ENCODE data around the gene CFAP73.

Gene CFAP73

GRCh38 chr12:113157218-113157859, 7.8 kb downstream of the CFAP73 start:
- DNase-seq (ENCODE audit: low read depth), result no peak
- no peak overlapping the region for H3K4me3 ChIP-seq (ENCODE audit: low read depth, low read length)
- no peak for TF ChIP-seq CTCF (IDR thresholded peaks at IDR 0.05; ENCODE audit: low read depth, low read length, missing control alignments)

GRCh38 chr12:113158439-113159203, 9.1 kb downstream of the CFAP73 start:
- no peak for TF ChIP-seq CTCF (IDR thresholded peaks at IDR 0.05; ENCODE audit: low read depth, low read length, missing control alignments)
- no peak overlapping the region for H3K4me3 ChIP-seq (ENCODE audit: low read depth, low read length)
- DNase-seq (ENCODE audit: low read depth), result no peak

GRCh38 chr12:113159937-113160336, 10.4 kb downstream of the CFAP73 start:
- H3K4me3 ChIP-seq (ENCODE audit: low read depth, low read length), result no peak overlapping the region
- no peak for TF ChIP-seq CTCF (IDR thresholded peaks at IDR 0.05; ENCODE audit: low read depth, low read length, missing control alignments)
- no peak for DNase-seq (ENCODE audit: low read depth)

GRCh38 chr12:113161415-113162016, 12.0 kb downstream of the CFAP73 start:
- peak; percentile 52 for DNase-seq (ENCODE audit: low read depth)
- TF ChIP-seq CTCF (IDR thresholded peaks at IDR 0.05; ENCODE audit: low read depth, low read length, missing control alignments), result no peak
- no peak overlapping the region for H3K4me3 ChIP-seq (ENCODE audit: low read depth, low read length)

- H3K4me3 ChIP-seq (ENCODE audit: low read depth, low read length), result no peak overlapping the region
- DNase-seq (ENCODE audit: low read depth), result no peak
- no peak for TF ChIP-seq CTCF (IDR thresholded peaks at IDR 0.05; ENCODE audit: low read depth, low read length, missing control alignments)
Observed at GRCh38 chr12:113162102-113163029, 12.8 kb downstream of the CFAP73 start.

- DNase-seq (ENCODE audit: low read depth), result no peak
- H3K4me3 ChIP-seq (ENCODE audit: low read depth, low read length), result no peak overlapping the region
- no peak for TF ChIP-seq CTCF (IDR thresholded peaks at IDR 0.05; ENCODE audit: low read depth, low read length, missing control alignments)
Observed at GRCh38 chr12:113163030-113163360, 13.5 kb downstream of the CFAP73 start.
